Mesenchymal stem cell (in vitro differentiated cells and primary cell): ENCODE data around the gene COL23A1.
"Not testable (repeated sequence)": the region's sequence is repeated elsewhere in the genome, so short reads cannot be mapped to it uniquely, and the experiment has no call there.

Source experiments
- DNase-seq: peaks from one replicate; pipeline ENCODE4 v3.0.0-alpha.2; 2013
- H2AFZ ChIP-seq: one replicate; pipeline ENCODE4 v1.6.1; 2013; ENCODE audit warnings: low read depth, mild to moderate bottlenecking, control low read depth, inconsistent platforms, low read length, moderate library complexity
- H2AK5ac ChIP-seq: 2 replicates; pipeline ENCODE4 v1.6.1; 2013; ENCODE audit warnings: low read length, moderate library complexity, mild to moderate bottlenecking, inconsistent platforms; ENCODE audit not compliant: severe bottlenecking
- H2BK120ac ChIP-seq: one replicate; pipeline ENCODE4 v1.6.1; 2013; ENCODE audit warnings: low read depth, mild to moderate bottlenecking, inconsistent platforms, low read length, moderate library complexity
- H2BK12ac ChIP-seq, 2 experiments: one replicate each; pipeline ENCODE4 v1.6.1; 2013; ENCODE audit warnings: inconsistent platforms in 2 of 2, low read length in 2 of 2, mild to moderate bottlenecking in 2 of 2, moderate library complexity in 2 of 2, control low read depth in 1 of 2
- H2BK15ac ChIP-seq: one replicate; pipeline ENCODE4 v1.6.1; 2013; ENCODE audit warnings: mild to moderate bottlenecking, low read depth, inconsistent platforms; ENCODE audit not compliant: poor library complexity, severe bottlenecking
- H2BK5ac ChIP-seq: 2 replicates; pipeline ENCODE4 v1.6.1; 2013; ENCODE audit warnings: low read depth, mild to moderate bottlenecking, low read length, control low read depth, inconsistent platforms; ENCODE audit not compliant: poor library complexity, severe bottlenecking
- H3K14ac ChIP-seq, 2 experiments: one replicate each; pipeline ENCODE4 v1.6.1; 2013; ENCODE audit warnings: inconsistent platforms in 2 of 2, low read length in 2 of 2, control low read depth in 1 of 2, mild to moderate bottlenecking in 1 of 2, moderate library complexity in 1 of 2
- H3K18ac ChIP-seq, 2 experiments: one replicate each; pipeline ENCODE4 v1.6.1; 2013; ENCODE audit warnings: inconsistent platforms in 2 of 2, low read length in 2 of 2, control low read depth in 1 of 2, low read depth in 1 of 2, mild to moderate bottlenecking in 1 of 2
- H3K23ac ChIP-seq, 2 experiments: one replicate each; pipeline ENCODE4 v1.6.1; 2013; ENCODE audit warnings: inconsistent platforms in 2 of 2, low read length in 2 of 2, mild to moderate bottlenecking in 2 of 2, moderate library complexity in 2 of 2, control low read depth in 1 of 2
- H3K27ac ChIP-seq: 2 replicates; pipeline ENCODE4 v1.5.1; 2013; ENCODE audit warnings: mild to moderate bottlenecking, moderate library complexity, low read length, control low read depth, inconsistent platforms; ENCODE audit not compliant: poor library complexity, severe bottlenecking
- H3K27me3 ChIP-seq, 2 experiments: 2 replicates each; pipeline versions ENCODE4 v1.6.1 to v1.7.0; 2013; ENCODE audit warnings: low read length in 2 of 2, mild to moderate bottlenecking in 2 of 2, moderate library complexity in 2 of 2, control low read depth in 1 of 2, inconsistent platforms in 1 of 2; ENCODE audit not compliant: control insufficient read depth in 1 of 2, insufficient read depth in 1 of 2
- H3K36me3 ChIP-seq, 2 experiments: 2 replicates each; pipeline versions ENCODE4 v1.6.1 to v1.7.0; 2013; ENCODE audit warnings: low read length in 2 of 2, control low read depth in 1 of 2, inconsistent platforms in 1 of 2, low read depth in 1 of 2, mild to moderate bottlenecking in 1 of 2; ENCODE audit not compliant: insufficient read depth in 2 of 2, control insufficient read depth in 1 of 2
- H3K4ac ChIP-seq, 2 experiments: one replicate each; pipeline ENCODE4 v1.6.1; 2013; ENCODE audit warnings: inconsistent platforms in 2 of 2, low read length in 2 of 2, mild to moderate bottlenecking in 2 of 2, moderate library complexity in 2 of 2, control low read depth in 1 of 2, low read depth in 1 of 2
- H3K4me1 ChIP-seq: 2 replicates; pipeline ENCODE4 v1.6.1; 2013; ENCODE audit warnings: low read depth, low read length, control low read depth; ENCODE audit not compliant: control insufficient read depth, insufficient read depth
- H3K4me2 ChIP-seq: 2 replicates; pipeline ENCODE4 v1.6.1; 2013; ENCODE audit warnings: low read length, mild to moderate bottlenecking, inconsistent platforms; ENCODE audit not compliant: poor library complexity, severe bottlenecking
- H3K4me3 ChIP-seq, 2 experiments: 2 replicates each; pipeline versions ENCODE4 v1.5.1 to v1.7.0; 2013; ENCODE audit warnings: low read length in 2 of 2, mild to moderate bottlenecking in 2 of 2, control low read depth in 1 of 2, low read depth in 1 of 2; ENCODE audit not compliant: insufficient read depth in 1 of 2
- H3K79me1 ChIP-seq: replicated peaks from 2 replicates; pipeline ENCODE4 v1.6.1; 2013; ENCODE audit warnings: mild to moderate bottlenecking, control low read depth, low read length, inconsistent platforms; ENCODE audit not compliant: poor library complexity, severe bottlenecking
- H3K9ac ChIP-seq: 2 replicates; pipeline ENCODE4 v1.7.0; 2013; ENCODE audit warnings: mild to moderate bottlenecking, low read length, moderate library complexity
- H3K9me3 ChIP-seq: 2 replicates; pipeline ENCODE4 v1.7.0; 2013; ENCODE audit warnings: mild to moderate bottlenecking, low read length; ENCODE audit not compliant: control insufficient read depth
- H4K8ac ChIP-seq: one replicate; pipeline ENCODE4 v1.6.1; 2013; ENCODE audit warnings: inconsistent platforms, mild to moderate bottlenecking, low read length, moderate library complexity
- H4K91ac ChIP-seq: one replicate; pipeline ENCODE4 v1.6.1; 2013; ENCODE audit warnings: mild to moderate bottlenecking, low read length, inconsistent platforms
- WGBS: methylation state at CpG from one replicate; pipeline ENCODE4 v1.1.7; 2013; ENCODE audit warnings: mixed read lengths; 5-methylcytosine and 5-hydroxymethylcytosine counted together

Gene COL23A1

DNA sequence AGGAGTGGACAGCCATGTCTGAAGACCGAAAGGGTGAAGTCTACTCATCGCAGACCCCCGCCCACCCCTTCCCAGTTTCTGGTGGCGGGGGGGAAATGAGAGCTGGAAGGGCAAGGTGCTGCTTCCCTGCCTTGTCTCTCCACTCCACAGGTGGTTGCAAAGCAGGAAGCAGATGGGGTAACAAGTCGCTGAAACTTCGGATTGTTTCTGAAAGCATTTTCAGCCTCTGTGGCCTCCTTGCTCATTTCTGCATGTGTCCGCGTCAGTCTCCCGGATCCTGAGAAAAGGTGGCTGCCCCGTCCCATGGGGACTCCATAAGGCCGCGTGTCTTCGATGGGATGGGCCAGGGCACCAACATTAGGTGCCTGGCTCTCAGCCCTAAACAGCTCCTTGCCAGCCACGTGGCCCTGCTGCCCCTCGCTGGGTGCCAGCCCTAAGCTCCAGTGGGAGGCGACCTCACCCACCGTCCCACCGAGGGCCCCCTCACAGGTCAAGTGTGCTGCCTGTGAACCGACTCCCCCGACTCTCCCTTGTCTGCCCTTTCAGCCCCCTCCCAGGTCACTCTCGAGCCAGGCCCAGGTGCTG is 358.6 kb downstream of the COL23A1 start:
- Histone ChIP-seq H3K27me3 (no peaks in the 10 kb centered on the region), H2BK120ac (peak overlapping the region; percentile 56), H4K91ac (peak overlapping the region; percentile 83), H2BK5ac (no peak overlapping the region), H3K9me3 (peaks cover 4% of the 10 kb centered on the region), H2AK5ac (no peak overlapping the region), H3K36me3 (peaks cover 37% of the 10 kb centered on the region in 2 experiments), H3K14ac (peak overlapping the region in 1 of 2 experiments; percentile 94), H2BK12ac (peak overlapping the region in 1 of 2 experiments; percentile 24), H3K79me1 (peaks cover 34% of the 10 kb centered on the region), H3K9ac (peak overlapping the region; percentile 95), H3K4me2 (peak overlapping the region; percentile 84), H4K8ac (peak overlapping the region; percentile 86), H3K4ac (peak overlapping the region; percentile 20 to 35), H3K27ac (peak overlapping the region; percentile 6), H3K23ac (peak overlapping the region in 1 of 2 experiments; percentile 34), H2BK15ac (no peak overlapping the region), H2AFZ (peak overlapping the region; percentile 7), H3K18ac (peak overlapping the region; percentile 40 to 93), H3K4me1 (peaks cover 22% of the 10 kb centered on the region), H3K4me3 (peak overlapping the region; percentile 66 to 89)
- DNase-seq: no peak
- WGBS: 50% methylated on average over 21 of the region's 21 CpGs

DNA sequence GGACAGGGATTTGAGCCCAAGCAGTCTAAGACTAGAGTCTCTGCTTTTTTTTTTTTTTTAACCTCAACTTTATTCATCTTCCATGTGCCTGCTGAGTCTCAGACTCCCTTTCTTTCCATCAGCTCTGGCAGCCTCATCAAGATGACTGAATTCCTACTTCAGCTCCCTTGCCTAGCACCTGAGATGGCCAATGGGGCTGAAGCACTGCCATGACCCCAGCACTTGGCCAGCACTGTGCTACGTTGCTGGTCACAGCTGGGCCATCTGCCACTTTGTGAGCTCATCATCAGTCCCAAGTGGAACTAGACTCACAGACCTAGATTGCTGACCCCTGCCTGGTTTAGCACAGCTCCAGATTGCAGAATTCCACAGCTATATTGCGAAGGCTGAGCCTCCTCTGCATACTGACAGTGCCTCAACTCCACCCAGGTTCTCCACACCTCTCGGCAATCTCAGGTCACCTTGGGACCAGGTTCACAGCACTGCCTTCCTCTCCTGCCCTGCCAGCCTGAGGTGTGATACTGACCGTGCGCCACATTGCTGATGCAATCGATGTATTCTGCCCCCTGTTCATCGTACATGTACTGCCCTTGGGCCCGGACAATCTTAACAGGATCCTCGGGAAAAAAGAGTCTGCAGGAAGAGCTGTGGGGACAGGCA is 359.2 kb downstream of the COL23A1 start:
- H4K91ac ChIP-seq: no peak overlapping the region
- no peak overlapping the region for H2BK5ac ChIP-seq
- H2AK5ac ChIP-seq: no peak overlapping the region
- H3K4me3 ChIP-seq: peak overlapping the region in 1 of 2 experiments; percentile 89
- H2AFZ ChIP-seq: no peak overlapping the region
- no peak overlapping the region for H3K23ac ChIP-seq
- H3K79me1 ChIP-seq: peaks cover 38% of the 10 kb centered on the region
- peak; percentile 65 for DNase-seq
- H3K36me3 ChIP-seq: peaks cover 37 to 40% of the 10 kb centered on the region in 2 experiments
- no peak overlapping the region for H3K14ac ChIP-seq
- H3K9me3 ChIP-seq: peaks cover 4% of the 10 kb centered on the region
- peaks cover 22% of the 10 kb centered on the region for H3K4me1 ChIP-seq
- H2BK12ac ChIP-seq: no peak overlapping the region
- H3K27ac ChIP-seq: no peak overlapping the region
- 88% methylated on average over 9 of the region's 9 CpGs for WGBS
- no peak overlapping the region for H2BK15ac ChIP-seq
- peak overlapping the region; percentile 95 for H3K9ac ChIP-seq
- no peak overlapping the region for H3K18ac ChIP-seq
- peak overlapping the region in 1 of 2 experiments; percentile 66 for H3K4ac ChIP-seq
- H2BK120ac ChIP-seq: no peak overlapping the region
- no peak overlapping the region for H4K8ac ChIP-seq
- peak overlapping the region; percentile 84 for H3K4me2 ChIP-seq
- H3K27me3 ChIP-seq: no peaks in the 10 kb centered on the region

- H4K8ac ChIP-seq: no peak overlapping the region
- H2AK5ac ChIP-seq: no peak overlapping the region
- DNase-seq: no peak
- no peak overlapping the region for H3K4me2 ChIP-seq
- H2AFZ ChIP-seq: no peak overlapping the region
- no peak overlapping the region for H3K14ac ChIP-seq
- H2BK120ac ChIP-seq: no peak overlapping the region
- H3K27me3 ChIP-seq: no peaks in the 10 kb centered on the region
- no peak overlapping the region for H3K27ac ChIP-seq
- no peak overlapping the region for H3K18ac ChIP-seq
- peaks cover 41 to 48% of the 10 kb centered on the region in 2 experiments for H3K36me3 ChIP-seq
- H3K4ac ChIP-seq: no peak overlapping the region
- 97% methylated on average over 8 of the region's 10 CpGs for WGBS
- no peak overlapping the region for H2BK5ac ChIP-seq
- H3K9me3 ChIP-seq: peaks cover 4% of the 10 kb centered on the region
- no peak overlapping the region for H4K91ac ChIP-seq
- H3K4me3 ChIP-seq: no peak overlapping the region
- H2BK15ac ChIP-seq: peak overlapping the region; percentile 12
- H3K4me1 ChIP-seq: peaks cover 22% of the 10 kb centered on the region
- H3K9ac ChIP-seq: peak overlapping the region; percentile 95
- peaks cover 46% of the 10 kb centered on the region for H3K79me1 ChIP-seq
- no peak overlapping the region for H2BK12ac ChIP-seq
- peak overlapping the region in 1 of 2 experiments; percentile 57 for H3K23ac ChIP-seq
Observed at GRCh38 chr5:178229861-178230260, 360.3 kb downstream of the COL23A1 start.

- not testable (repeated sequence) for H3K14ac ChIP-seq, H3K4me3 ChIP-seq, H3K9me3 ChIP-seq, H3K27me3 ChIP-seq, H2BK15ac ChIP-seq, H3K23ac ChIP-seq, H4K8ac ChIP-seq, H3K9ac ChIP-seq, H3K4ac ChIP-seq, DNase-seq, H3K18ac ChIP-seq, H2BK5ac ChIP-seq, H2BK120ac ChIP-seq, H2AFZ ChIP-seq, H3K4me2 ChIP-seq, H4K91ac ChIP-seq, H2BK12ac ChIP-seq, H2AK5ac ChIP-seq, H3K27ac ChIP-seq
- WGBS: 97% methylated on average over 13 of the region's 13 CpGs
- Histone ChIP-seq H3K79me1 (peaks cover 53% of the 10 kb centered on the region), H3K4me1 (peaks cover 27% of the 10 kb centered on the region), H3K36me3 (peaks cover 48 to 56% of the 10 kb centered on the region in 2 experiments)
Observed at GRCh38 chr5:178229111-178229510, 361.1 kb downstream of the COL23A1 start.
